GM20000 (cell line): ENCODE data around the gene PTPRE.

Source experiments
- DNase-seq: peaks from one replicate; pipeline ENCODE4 v3.0.0; 2012; ENCODE audit warnings: low spot score
- TF ChIP-seq, protein P1 (sequence below): IDR thresholded peaks from 2 replicates; pipeline ENCODE4 v1.5.1; 2012; ENCODE audit warnings: mild to moderate bottlenecking, control low read depth; ENCODE audit errors: extremely low read depth, missing control alignments

Gene PTPRE

DNA sequence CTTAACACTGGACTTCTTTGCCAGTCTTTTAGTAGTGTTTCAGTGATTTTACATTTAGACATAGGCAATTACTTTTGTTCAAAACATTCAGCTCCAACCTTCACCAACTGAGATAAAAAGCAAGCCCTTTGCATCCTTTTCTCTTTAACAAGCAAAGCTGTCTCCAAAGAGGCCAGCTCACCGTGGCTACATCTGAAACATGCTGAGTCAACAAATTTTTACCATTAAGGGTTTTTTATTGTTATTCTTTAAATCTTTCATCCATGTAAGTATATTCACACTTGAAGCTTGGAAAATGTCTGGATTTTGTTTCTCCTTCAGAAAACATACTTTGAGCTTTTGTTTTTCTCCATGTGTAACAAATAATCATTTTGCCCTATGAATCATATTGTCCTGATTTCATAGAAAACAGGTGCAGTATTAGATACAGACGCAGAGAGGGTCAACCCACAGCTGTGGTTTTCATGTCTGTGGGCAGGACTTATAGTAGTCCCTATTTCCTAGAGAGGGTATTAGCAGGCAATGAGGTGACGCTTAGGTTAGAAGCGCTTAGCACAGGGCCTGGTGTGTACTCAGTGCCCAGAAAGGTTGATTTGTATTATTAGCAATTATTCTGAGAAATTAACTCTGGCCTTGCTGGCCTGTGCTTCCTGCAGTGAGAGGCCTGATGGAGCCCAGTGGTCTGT is 119.9 kb downstream of the PTPRE start:
- no peak for DNase-seq
- TF ChIP-seq, protein P1, sequence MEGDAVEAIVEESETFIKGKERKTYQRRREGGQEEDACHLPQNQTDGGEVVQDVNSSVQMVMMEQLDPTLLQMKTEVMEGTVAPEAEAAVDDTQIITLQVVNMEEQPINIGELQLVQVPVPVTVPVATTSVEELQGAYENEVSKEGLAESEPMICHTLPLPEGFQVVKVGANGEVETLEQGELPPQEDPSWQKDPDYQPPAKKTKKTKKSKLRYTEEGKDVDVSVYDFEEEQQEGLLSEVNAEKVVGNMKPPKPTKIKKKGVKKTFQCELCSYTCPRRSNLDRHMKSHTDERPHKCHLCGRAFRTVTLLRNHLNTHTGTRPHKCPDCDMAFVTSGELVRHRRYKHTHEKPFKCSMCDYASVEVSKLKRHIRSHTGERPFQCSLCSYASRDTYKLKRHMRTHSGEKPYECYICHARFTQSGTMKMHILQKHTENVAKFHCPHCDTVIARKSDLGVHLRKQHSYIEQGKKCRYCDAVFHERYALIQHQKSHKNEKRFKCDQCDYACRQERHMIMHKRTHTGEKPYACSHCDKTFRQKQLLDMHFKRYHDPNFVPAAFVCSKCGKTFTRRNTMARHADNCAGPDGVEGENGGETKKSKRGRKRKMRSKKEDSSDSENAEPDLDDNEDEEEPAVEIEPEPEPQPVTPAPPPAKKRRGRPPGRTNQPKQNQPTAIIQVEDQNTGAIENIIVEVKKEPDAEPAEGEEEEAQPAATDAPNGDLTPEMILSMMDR = no peak

DNA sequence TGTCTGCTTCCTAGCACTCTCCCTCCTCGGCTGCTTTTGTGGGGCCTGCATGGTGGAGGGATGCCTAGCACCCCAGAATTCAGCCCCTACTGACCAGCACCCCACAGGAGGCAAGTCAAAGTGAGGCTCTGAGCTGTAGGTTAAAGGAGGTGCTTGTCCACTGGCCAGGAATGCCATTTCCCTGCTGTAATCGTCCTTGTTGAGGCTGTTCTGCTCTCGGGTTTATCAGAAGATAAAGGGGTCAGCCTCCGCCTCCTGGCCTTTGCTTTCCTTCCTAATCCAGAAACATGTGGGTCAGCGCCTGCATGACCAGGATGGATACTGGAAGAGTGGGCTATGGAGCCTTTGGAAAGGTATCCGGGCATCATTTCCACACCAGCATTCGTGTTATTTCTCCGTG is 120.4 kb downstream of the PTPRE start:
- DNase-seq = no peak

DNA sequence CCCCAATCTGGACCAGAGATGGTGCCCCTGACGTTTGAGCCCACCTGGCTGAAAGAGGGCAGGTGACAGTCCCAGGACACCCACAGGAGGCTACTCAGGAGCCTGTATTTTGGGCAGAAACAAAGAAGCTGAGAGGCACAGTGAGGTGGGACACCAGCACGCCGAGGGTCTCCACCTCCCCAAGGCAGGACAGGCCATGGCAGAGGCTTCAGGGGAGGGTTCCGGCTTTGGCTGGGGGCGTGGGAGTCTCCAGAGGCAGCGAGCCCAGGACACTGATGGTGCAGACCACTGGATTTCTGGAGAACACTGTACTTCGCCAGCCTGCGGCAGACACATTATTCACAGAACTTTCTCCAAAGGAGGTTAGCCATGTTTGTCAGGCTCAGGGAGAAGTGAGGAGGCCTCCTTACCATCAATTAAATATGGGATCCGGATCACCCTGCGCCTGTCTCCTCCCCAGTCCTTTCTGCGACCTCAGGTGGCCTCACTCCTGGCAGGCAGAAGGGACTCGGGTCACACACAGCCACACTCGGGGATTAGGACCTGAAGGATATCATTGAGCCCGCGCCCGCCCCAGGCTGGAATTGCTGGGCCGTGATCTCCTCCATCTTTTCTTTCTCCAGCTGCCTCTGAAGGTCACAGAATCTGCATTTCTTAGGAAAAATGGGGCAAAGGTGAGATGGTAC is 121.1 kb downstream of the PTPRE start:
- TF ChIP-seq, protein P1 = no peak
- no peak for DNase-seq

More for the DNA sequence above, 120.4 kb downstream of the PTPRE start:
- TF ChIP-seq, protein P1 = no peak

DNA sequence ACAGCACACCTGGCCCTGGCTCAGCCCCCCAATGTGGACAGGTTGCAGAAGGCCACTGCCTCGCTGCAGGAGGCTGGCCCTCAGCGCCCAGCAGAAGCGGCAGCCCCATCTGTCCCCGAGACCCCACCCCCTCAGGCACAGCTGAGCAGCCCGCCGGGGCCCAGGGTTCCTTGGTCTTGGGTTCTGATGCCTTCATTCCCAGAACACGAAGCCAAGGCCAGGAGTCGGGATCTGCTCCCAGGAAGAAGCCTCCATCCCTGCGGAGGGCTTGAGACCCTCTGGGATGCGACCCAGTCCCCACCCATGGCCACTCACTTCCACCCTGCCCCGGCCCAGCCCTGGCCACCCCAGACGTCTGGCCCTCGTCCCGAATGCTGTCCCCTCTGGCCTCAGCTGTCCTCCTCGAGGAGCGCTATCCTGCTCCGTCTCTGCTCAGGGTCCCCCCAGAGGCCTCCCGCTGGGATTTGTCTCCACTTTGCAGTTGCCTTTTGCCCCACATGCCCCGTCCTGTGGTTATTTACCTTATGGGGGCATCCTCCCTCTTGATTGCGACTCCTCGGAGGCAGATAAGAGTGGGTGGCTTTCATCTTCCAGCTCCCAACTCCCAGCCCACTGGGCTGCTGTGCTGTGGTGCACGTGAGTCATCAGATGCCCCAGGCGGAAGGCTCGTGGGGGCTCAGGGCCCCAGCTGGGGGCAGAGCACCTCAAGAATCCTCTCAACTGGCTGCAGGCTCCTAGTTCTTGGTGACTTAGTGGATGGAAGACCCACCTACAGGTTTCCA is 121.8 kb downstream of the PTPRE start:
- TF ChIP-seq, protein P1 = no peak
- no peak for DNase-seq

DNA sequence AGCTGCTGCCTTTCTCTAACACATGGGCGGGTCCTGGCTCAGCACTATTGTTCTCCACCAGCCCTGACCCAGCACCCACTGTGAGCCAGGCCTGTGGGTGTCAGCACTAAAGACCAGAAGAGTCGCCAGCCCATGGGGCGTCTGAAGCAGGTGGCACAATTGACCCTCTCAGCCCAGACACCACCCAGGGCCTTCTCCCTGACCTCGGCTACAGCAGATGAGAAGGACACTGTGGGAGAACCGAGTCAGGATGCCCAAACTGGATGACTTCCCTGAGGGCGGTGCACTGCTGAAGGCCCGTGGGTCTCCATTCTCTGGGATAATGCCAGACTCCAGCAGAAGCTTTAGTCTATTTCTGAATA is 122.4 kb downstream of the PTPRE start:
- TF ChIP-seq, protein P1 = no peak
- no peak for DNase-seq

DNA sequence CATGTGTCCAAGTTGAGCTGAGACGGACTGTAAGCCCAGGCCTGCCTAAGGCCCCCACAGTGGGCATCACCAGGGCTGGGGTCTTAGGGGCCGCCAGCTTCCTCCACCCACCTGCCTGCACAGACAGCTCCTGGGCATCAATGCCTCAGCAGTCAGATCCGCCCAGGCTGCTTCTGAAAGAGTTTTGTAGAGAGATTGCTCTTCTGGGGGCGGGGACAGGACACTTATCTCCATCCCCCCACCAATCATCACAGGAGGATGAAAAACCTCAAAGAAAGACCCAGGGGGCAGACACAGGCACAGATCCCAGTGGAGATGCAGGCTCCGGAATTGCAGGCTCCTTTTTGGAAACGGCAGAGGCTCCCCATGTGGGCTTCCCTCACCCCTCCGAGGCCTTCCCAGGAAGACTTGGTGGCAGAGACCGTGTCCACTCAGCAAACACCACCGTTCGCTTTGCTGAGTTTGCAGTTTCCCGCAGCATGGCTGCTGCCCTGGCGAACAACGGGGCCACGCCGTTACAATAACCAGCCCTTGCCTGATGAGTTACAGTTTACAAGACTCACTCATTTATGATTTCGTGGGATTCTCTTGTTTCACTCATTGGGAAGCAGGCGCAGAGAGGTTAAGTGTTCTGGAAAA is 122.9 kb downstream of the PTPRE start:
- TF ChIP-seq, protein P1 = no peak
- no peak for DNase-seq
